OCI-LY1 (cell line): ENCODE data around the gene ILDR1.

Experiments used
- EZH2 ChIP-seq: fragments of 200-600 bp; sonication (generic), shearing (Covaris generic); IDR thresholded peaks from 2 replicates; pipeline ENCODE4 v1.8.0; 2017; ENCODE audit warnings: borderline replicate concordance, mixed run types, mild to moderate bottlenecking, antibody characterized with exemption, low read length, moderate library complexity, mixed read lengths
- TF ChIP-seq, protein P1 (sequence below): fragments of 200-600 bp; sonication (generic), shearing (Covaris generic); IDR thresholded peaks from 2 replicates; pipeline ENCODE4 v1.5.1; 2017; ENCODE audit warnings: mild to moderate bottlenecking, antibody characterized with exemption, low read length, moderate library complexity, mixed read lengths

DNA sequence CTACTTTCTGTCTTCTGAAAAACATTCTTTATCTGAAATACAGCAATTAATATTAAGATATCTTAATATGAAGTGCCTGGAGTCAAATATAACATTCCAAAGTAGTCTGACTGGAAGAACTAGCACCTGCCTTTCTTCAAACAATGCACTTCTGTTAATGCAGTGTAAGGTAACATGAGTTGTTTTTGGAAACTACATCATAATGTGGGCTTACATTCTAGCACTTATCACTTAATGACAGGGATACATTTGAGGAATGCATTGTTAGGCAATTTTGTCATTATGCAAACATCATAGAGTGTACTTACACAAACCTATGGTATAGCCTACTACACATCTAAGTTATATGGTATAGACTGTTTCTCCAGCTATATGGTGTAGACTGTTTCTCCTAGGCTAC is 78.6 kb downstream of the ILDR1 start:
- TF ChIP-seq, protein P1, sequence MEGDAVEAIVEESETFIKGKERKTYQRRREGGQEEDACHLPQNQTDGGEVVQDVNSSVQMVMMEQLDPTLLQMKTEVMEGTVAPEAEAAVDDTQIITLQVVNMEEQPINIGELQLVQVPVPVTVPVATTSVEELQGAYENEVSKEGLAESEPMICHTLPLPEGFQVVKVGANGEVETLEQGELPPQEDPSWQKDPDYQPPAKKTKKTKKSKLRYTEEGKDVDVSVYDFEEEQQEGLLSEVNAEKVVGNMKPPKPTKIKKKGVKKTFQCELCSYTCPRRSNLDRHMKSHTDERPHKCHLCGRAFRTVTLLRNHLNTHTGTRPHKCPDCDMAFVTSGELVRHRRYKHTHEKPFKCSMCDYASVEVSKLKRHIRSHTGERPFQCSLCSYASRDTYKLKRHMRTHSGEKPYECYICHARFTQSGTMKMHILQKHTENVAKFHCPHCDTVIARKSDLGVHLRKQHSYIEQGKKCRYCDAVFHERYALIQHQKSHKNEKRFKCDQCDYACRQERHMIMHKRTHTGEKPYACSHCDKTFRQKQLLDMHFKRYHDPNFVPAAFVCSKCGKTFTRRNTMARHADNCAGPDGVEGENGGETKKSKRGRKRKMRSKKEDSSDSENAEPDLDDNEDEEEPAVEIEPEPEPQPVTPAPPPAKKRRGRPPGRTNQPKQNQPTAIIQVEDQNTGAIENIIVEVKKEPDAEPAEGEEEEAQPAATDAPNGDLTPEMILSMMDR, result no peak
- no peak for TF ChIP-seq EZH2
